GM12878 (cell line): ENCODE results near the gene PTPMT1. TPM values are rescaled to one million over a fixed set of nuclear protein-coding genes. Genes with fewer than 3 reads are reported as not detected.

ENCODE experiments used
- ATAC-seq: fragments of 200-7000 bp; cut with Tn5 transposase; 3 replicates; pipeline ENCODE4 v1.9.1; 2020; ENCODE audit warnings: mild to moderate bottlenecking, moderate library complexity
- BruUV-seq: library from RNA; stranded (reverse); fragments of 400-500 nt; replicated peaks from 2 replicates; lab custom pipeline; 2021; lab: Mats Ljungman, UMichigan
- CTCF ChIA-PET: fragments of 300-600 bp; sonication (Branson Sonifier 250); formaldehyde crosslinking; extraction: SDS; loops from one replicate; lab custom pipeline; 2021; ENCODE audit warnings: inconsistent platforms; lab: Yijun Ruan, JAX
- POLR2A ChIA-PET: fragments of 350-600 bp; formaldehyde crosslinking; extraction: SDS; loops from one replicate; lab custom pipeline; 2021; ENCODE audit warnings: inconsistent platforms; lab: Charles Lee
- RAD21 ChIA-PET: fragments of 300-600 bp; sonication (Branson Sonifier 250); formaldehyde crosslinking; loops from one replicate; lab custom pipeline; 2023; ENCODE audit warnings: antibody characterized with exemption; ENCODE audit not compliant: unreplicated experiment; lab: Charles Lee
- SMC1A ChIA-PET: fragments of 300-600 bp; sonication (Branson Sonifier 250); formaldehyde crosslinking; loops from one replicate; lab custom pipeline; 2023; ENCODE audit not compliant: unreplicated experiment, uncharacterized antibody; lab: Charles Lee
- DNase-seq: peaks from one replicate; pipeline ENCODE4 v3.0.0-alpha.2; 2011; ENCODE audit warnings: low read depth, low spot score
- FAIRE-seq: peaks from 3 replicates; lab custom pipeline; 2011; peaks lifted over from hg19 to GRCh38; lab: Jason Lieb, UNC
- H2AFZ ChIP-seq: 2 replicates; pipeline ENCODE4 v1.6.0; 2011; ENCODE audit warnings: low read depth, low read length, control low read depth; ENCODE audit not compliant: control insufficient read depth
- H3K27ac ChIP-seq: 2 replicates; pipeline ENCODE4 v1.5.1; 2011; ENCODE audit warnings: control low read depth; ENCODE audit not compliant: control insufficient read depth, insufficient read depth
- H3K27me3 ChIP-seq, 2 experiments: replicated peaks in 1 of 2; 2 replicates each; pipeline versions ENCODE4 v1.6.0 to v1.6.1; 2011; ENCODE audit warnings: low read length in 1 of 2; ENCODE audit not compliant: control insufficient read depth in 2 of 2, insufficient read depth in 2 of 2
- H3K36me3 ChIP-seq, 2 experiments: 2 replicates each; pipeline ENCODE4 v1.5.1; 2011; ENCODE audit warnings: low read length in 1 of 2; ENCODE audit not compliant: control insufficient read depth in 2 of 2, insufficient read depth in 2 of 2
- H3K4me1 ChIP-seq: 2 replicates; pipeline ENCODE4 v1.6.1; 2011; ENCODE audit warnings: mild to moderate bottlenecking, low read length, moderate library complexity, mixed read lengths; ENCODE audit not compliant: control insufficient read depth, insufficient read depth
- H3K4me2 ChIP-seq: 2 replicates; pipeline ENCODE4 v1.6.0; 2011; ENCODE audit warnings: control low read depth; ENCODE audit not compliant: control insufficient read depth, insufficient read depth
- H3K4me3 ChIP-seq: fragments of 200-600 bp; sonication (generic); 2 replicates; pipeline ENCODE4 v1.5.1; 2016
- H3K79me2 ChIP-seq: 2 replicates; pipeline ENCODE4 v1.6.0; 2011; ENCODE audit warnings: low read length; ENCODE audit not compliant: control insufficient read depth, insufficient read depth
- H3K9ac ChIP-seq: 2 replicates; pipeline ENCODE4 v1.8.0; 2011; ENCODE audit warnings: low read length, control low read depth, mixed read lengths; ENCODE audit not compliant: control insufficient read depth, insufficient read depth
- H3K9me3 ChIP-seq: replicated peaks from 3 replicates; pipeline ENCODE4 v1.5.1; 2011; ENCODE audit warnings: mild to moderate bottlenecking, low read length; ENCODE audit not compliant: control insufficient read depth, insufficient read depth
- H4K20me1 ChIP-seq: 2 replicates; pipeline ENCODE4 v1.6.0; 2011; ENCODE audit not compliant: control insufficient read depth, insufficient read depth
- PML ChIP-seq: IDR thresholded peaks from 2 replicates; pipeline ENCODE4 v1.6.1; 2012; ENCODE audit warnings: low read length, inconsistent platforms
- RUNX3 ChIP-seq: IDR thresholded peaks from 2 replicates; pipeline ENCODE4 v1.6.1; 2012; ENCODE audit warnings: low read length, inconsistent platforms
- WGBS: methylation state at CpG from one replicate; pipeline ENCODE4 v1.1.6; 2016; ENCODE audit warnings: low lambda C conversion rate; ENCODE audit not compliant: insufficient replicate concordance, insufficient coverage; ENCODE audit errors: missing lambda C conversion rate; 5-methylcytosine and 5-hydroxymethylcytosine counted together
- in situ Hi-C: fragments of 300-500 bp; cut with MboI; formaldehyde crosslinking; loops from 9 replicates; pipeline ENCODE4 v1.14.3; 2018; ENCODE audit warnings: mixed read lengths
- intact Hi-C: fragments of 100-400 bp; cut with micrococcal nuclease; formaldehyde crosslinking; loops from one replicate; pipeline ENCODE4 v1.14.2; 2022; ENCODE audit not compliant: unreplicated experiment
- polyA plus RNA-seq, 11 experiments: library from polyadenylated mRNA; depleted of rRNA in 4 of 11; unstranded in 6 of 11; stranded (reverse) in 5 of 11; fragments of >200 nt; fragmentation: Nextera tagmentation in 4 of 11; fragmentation: Illumina TruSeq in 1 of 11; extraction: Ambion mirVana in 4 of 11; extraction: Trizol in 1 of 11; gene quantifications; 1 replicate in 1 of 11; 2 replicates in 10 of 11; pipeline versions ENCODE4 v1.2.1 to v1.2.3, GENCODE V29; 2011 to 2016; ENCODE audit warnings: inconsistent platforms in 2 of 11, missing spikeins in 2 of 11, low read depth in 1 of 11
- total RNA-seq, 4 experiments: library from RNA; depleted of rRNA in 3 of 4; stranded (reverse); fragments of >200 nt in 3 of 4; fragmentation: Illumina TruSeq in 1 of 4; extraction: Trizol in 1 of 4; gene quantifications; 2 replicates each; pipeline versions ENCODE4 v1.2.1 to v1.2.3, GENCODE V29; 2013 to 2021
- TF ChIP-seq, protein P1 (sequence below): fragments of 450-650 bp; IDR thresholded peaks from 2 replicates; pipeline ENCODE4 v1.6.1; 2017; ENCODE audit warnings: mild to moderate bottlenecking, moderate library complexity

PTPMT1 gene
- total and polyA plus RNA-seq, 10 of the 15 experiments (the other 5 are each of a cell fraction or from before 2014, with no cell fraction given): 12.0 to 116 (median 58.2) TPM

DNA sequence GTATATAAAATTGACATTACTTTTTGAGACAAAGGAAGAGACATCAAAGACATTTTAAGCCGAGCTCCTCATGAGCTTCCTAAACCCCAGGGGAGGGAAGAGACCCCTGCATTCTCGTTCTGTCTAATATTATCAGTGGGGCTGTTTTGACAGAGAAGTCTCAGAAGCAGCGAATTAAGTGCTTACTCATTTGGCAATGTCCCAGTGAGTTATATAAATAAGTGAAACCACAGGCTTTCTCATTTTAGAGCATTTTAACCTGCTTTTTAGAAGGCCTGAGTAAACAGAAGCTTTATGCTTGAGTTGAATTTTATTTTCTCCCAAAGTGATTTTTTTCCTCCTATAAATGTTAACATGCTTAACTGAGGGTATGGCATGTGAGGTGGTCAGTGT is 52.0 kb downstream of the PTPMT1 start:
- Histone ChIP-seq H3K36me3 (peaks cover 2 to 22% of the 10 kb centered on the region in 2 experiments; a peak in 3 of 4 replicates), H3K4me3 (no peak overlapping the region), H3K27me3 (no peaks in the 10 kb centered on the region), H3K4me2 (no peak overlapping the region), H3K27ac (peak overlapping the region; percentile 8; the same call in 1 of the 2 replicates), H3K9me3 (no peaks in the 10 kb centered on the region), H3K9ac (no peak overlapping the region), H3K4me1 (peaks cover 12% of the 10 kb centered on the region; the same call in 1 of the 2 replicates), H3K79me2 (no peaks in the 10 kb centered on the region), H4K20me1 (no peaks in the 10 kb centered on the region), H2AFZ (no peak overlapping the region)
- ATAC-seq (no peak), DNase-seq (no peak), FAIRE-seq (no peak)
- WGBS: 0% methylated on average over 3 of the region's 3 CpGs
- ChIA-PET SMC1A (interaction anchor here (1.0 to 1.7 kb wide), 5 partner anchors 38 to 243 kb away, joined by 3 to 6 read pairs (median 3); partner anchors contain the start of genes KBTBD4 and NDUFS3), RAD21 (interaction anchor here (0.7 to 1.8 kb wide), 4 partner anchors 10 to 163 kb away, joined by 3 to 5 read pairs (median 4); partner anchors contain the start of genes KBTBD4 and NDUFS3), POLR2A (no interaction called here), CTCF (interaction anchor here (0.6 to 2.6 kb wide), 14 partner anchors 10 to 466 kb away, joined by 3 to 13 read pairs (median 3); partner anchors contain the start of gene KBTBD4)
- intact Hi-C loops (no loop called here), in situ Hi-C loops (no loop called here)
- no TSS peak for BruUV-seq
- TF ChIP-seq, protein P1, sequence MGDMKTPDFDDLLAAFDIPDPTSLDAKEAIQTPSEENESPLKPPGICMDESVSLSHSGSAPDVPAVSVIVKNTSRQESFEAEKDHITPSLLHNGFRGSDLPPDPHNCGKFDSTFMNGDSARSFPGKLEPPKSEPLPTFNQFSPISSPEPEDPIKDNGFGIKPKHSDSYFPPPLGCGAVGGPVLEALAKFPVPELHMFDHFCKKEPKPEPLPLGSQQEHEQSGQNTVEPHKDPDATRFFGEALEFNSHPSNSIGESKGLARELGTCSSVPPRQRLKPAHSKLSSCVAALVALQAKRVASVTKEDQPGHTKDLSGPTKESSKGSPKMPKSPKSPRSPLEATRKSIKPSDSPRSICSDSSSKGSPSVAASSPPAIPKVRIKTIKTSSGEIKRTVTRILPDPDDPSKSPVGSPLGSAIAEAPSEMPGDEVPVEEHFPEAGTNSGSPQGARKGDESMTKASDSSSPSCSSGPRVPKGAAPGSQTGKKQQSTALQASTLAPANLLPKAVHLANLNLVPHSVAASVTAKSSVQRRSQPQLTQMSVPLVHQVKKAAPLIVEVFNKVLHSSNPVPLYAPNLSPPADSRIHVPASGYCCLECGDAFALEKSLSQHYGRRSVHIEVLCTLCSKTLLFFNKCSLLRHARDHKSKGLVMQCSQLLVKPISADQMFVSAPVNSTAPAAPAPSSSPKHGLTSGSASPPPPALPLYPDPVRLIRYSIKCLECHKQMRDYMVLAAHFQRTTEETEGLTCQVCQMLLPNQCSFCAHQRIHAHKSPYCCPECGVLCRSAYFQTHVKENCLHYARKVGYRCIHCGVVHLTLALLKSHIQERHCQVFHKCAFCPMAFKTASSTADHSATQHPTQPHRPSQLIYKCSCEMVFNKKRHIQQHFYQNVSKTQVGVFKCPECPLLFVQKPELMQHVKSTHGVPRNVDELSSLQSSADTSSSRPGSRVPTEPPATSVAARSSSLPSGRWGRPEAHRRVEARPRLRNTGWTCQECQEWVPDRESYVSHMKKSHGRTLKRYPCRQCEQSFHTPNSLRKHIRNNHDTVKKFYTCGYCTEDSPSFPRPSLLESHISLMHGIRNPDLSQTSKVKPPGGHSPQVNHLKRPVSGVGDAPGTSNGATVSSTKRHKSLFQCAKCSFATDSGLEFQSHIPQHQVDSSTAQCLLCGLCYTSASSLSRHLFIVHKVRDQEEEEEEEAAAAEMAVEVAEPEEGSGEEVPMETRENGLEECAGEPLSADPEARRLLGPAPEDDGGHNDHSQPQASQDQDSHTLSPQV: no peak
- TF ChIP-seq PML (peak; percentile 45; the same call in 1 of the 2 replicates), RUNX3 (peak; percentile 73)
